HCT116 (cell line): ENCODE data around the gene CALCA. TPM values are rescaled to one million over a fixed set of nuclear protein-coding genes. Genes with fewer than 3 reads are reported as not detected.

Experiments
- ATAC-seq: fragments of 200-7000 bp; cut with Tn5 transposase; 2 replicates; pipeline ENCODE4 v1.9.1; 2020; ENCODE audit warnings: mild to moderate bottlenecking, moderate library complexity
- BruUV-seq: library from RNA; stranded (reverse); fragments of 400-500 nt; replicated peaks from 2 replicates; lab custom pipeline; 2021; lab: Mats Ljungman, UMichigan
- CTCF ChIA-PET: fragments of 300-600 bp; sonication (Branson Sonifier 250); formaldehyde crosslinking; loops from one replicate; lab custom pipeline; 2021; ENCODE audit warnings: antibody characterized with exemption; lab: Charles Lee
- POLR2A ChIA-PET: fragments of 300-600, 350-600 bp; sonication (Branson Sonifier 250); formaldehyde crosslinking; loops from one replicate; lab custom pipeline; 2021; ENCODE audit warnings: antibody characterized with exemption; lab: Charles Lee
- RAD21 ChIA-PET, 2 experiments: fragments of 300-600 bp; sonication (Branson Sonifier 250); formaldehyde crosslinking; loops; one replicate each; lab custom pipeline; 2023; ENCODE audit warnings: low total read pairs in 2 of 2; ENCODE audit not compliant: uncharacterized antibody in 2 of 2, unreplicated experiment in 2 of 2, low non-redundant PET in 1 of 2; lab: Charles Lee
- DNase-seq: peaks from one replicate; pipeline ENCODE4 v3.0.0-alpha.2; 2010; ENCODE audit warnings: low read depth, low spot score
- H2AFZ ChIP-seq: fragments of 200-600 bp; shearing (Covaris generic), sonication (generic); 2 replicates; pipeline ENCODE4 v1.6.1; 2017; ENCODE audit warnings: low read depth, mixed run types, mixed read lengths, antibody characterized with exemption, low read length; ENCODE audit not compliant: poor library complexity, severe bottlenecking
- H3K27ac ChIP-seq: 2 replicates; pipeline ENCODE4 v1.5.1; 2012; ENCODE audit warnings: low read depth, low read length
- H3K27me3 ChIP-seq: fragments of 200-600 bp; sonication (generic); 2 replicates; pipeline ENCODE4 v1.6.1; 2016; ENCODE audit warnings: mixed run types, low read length, mixed read lengths; ENCODE audit not compliant: insufficient read depth
- H3K36me3 ChIP-seq, 2 experiments: fragments of 200-500 bp in 1 of 2; fragments of 200-600 bp in 1 of 2; sonication (Bioruptor generic) in 1 of 2; sonication (generic) in 1 of 2; 2 replicates each; pipeline versions ENCODE4 v1.5.1 to v1.6.1; 2014 to 2016; ENCODE audit warnings: low read length in 2 of 2, inconsistent platforms in 1 of 2, mixed read lengths in 1 of 2, mixed run types in 1 of 2; ENCODE audit not compliant: insufficient read depth in 2 of 2, control insufficient read depth in 1 of 2
- H3K4me1 ChIP-seq, 2 experiments: fragments of 200-600 bp in 1 of 2; sonication (generic) in 1 of 2; 2 replicates each; pipeline versions ENCODE4 v1.5.1 to v1.6.1; 2012 to 2017; ENCODE audit warnings: low read length in 2 of 2, inconsistent platforms in 1 of 2, mild to moderate bottlenecking in 1 of 2, mixed read lengths in 1 of 2, mixed run types in 1 of 2, moderate library complexity in 1 of 2; ENCODE audit not compliant: insufficient read depth in 2 of 2, control insufficient read depth in 1 of 2
- H3K4me2 ChIP-seq: fragments of 200-600 bp; sonication (generic); 2 replicates; pipeline ENCODE4 v1.6.1; 2017; ENCODE audit warnings: mixed run types, low read length, mixed read lengths
- H3K4me3 ChIP-seq, 2 experiments: fragments of 200-600 bp in 1 of 2; sonication (generic) in 1 of 2; replicated peaks in 1 of 2; 2 replicates each; pipeline ENCODE4 v1.5.1; 2011 to 2016; ENCODE audit warnings: low read length in 2 of 2, control low read depth in 1 of 2, low read depth in 1 of 2, mild to moderate bottlenecking in 1 of 2, mixed read lengths in 1 of 2, mixed run types in 1 of 2
- H3K79me2 ChIP-seq: fragments of 200-600 bp; sonication (generic); 2 replicates; pipeline ENCODE4 v1.6.1; 2017; ENCODE audit warnings: mild to moderate bottlenecking, mixed run types, low read length, moderate library complexity, mixed read lengths; ENCODE audit not compliant: insufficient read depth
- H3K9ac ChIP-seq: fragments of 200-600 bp; sonication (generic); 2 replicates; pipeline ENCODE4 v1.6.1; 2016; ENCODE audit warnings: low read length, mixed read lengths
- H3K9me2 ChIP-seq: fragments of 200-600 bp; sonication (generic), shearing (Covaris generic); 2 replicates; pipeline ENCODE4 v1.6.1; 2017; ENCODE audit warnings: mixed run types, mild to moderate bottlenecking, moderate library complexity; ENCODE audit not compliant: insufficient read depth
- H3K9me3 ChIP-seq, 2 experiments: fragments of 200-500 bp in 1 of 2; fragments of 200-600 bp in 1 of 2; sonication (Bioruptor generic) in 1 of 2; sonication (generic) in 1 of 2; 2 replicates each; pipeline ENCODE4 v1.6.1; 2014 to 2017; ENCODE audit warnings: low read length in 2 of 2, mixed read lengths in 2 of 2, inconsistent platforms in 1 of 2, low read depth in 1 of 2, mild to moderate bottlenecking in 1 of 2, mixed run types in 1 of 2, moderate library complexity in 1 of 2; ENCODE audit not compliant: control insufficient read depth in 1 of 2, insufficient read depth in 1 of 2
- H4K20me1 ChIP-seq: fragments of 200-600 bp; sonication (generic), shearing (Covaris generic); 2 replicates; pipeline ENCODE4 v1.6.1; 2017; ENCODE audit warnings: mixed run types, mild to moderate bottlenecking, moderate library complexity; ENCODE audit not compliant: insufficient read depth
- CBX3 ChIP-seq: IDR thresholded peaks from 2 replicates; pipeline ENCODE4 v1.6.1; 2012; ENCODE audit warnings: low read depth
- CTCF ChIP-seq, 3 experiments: fragments of 200-600 bp in 1 of 3; sonication (generic) in 1 of 3; IDR thresholded peaks in 2 of 3; conservative IDR thresholded peaks in 1 of 3; 2 replicates each; pipeline ENCODE4 v1.5.1; 2012 to 2017; ENCODE audit warnings: low read depth in 2 of 3, low read length in 2 of 3, antibody characterized with exemption in 1 of 3, borderline replicate concordance in 1 of 3, control low read depth in 1 of 3, mild to moderate bottlenecking in 1 of 3, mixed read lengths in 1 of 3, mixed run types in 1 of 3, moderate library complexity in 1 of 3; ENCODE audit not compliant: insufficient read depth in 1 of 3
- EGR1 ChIP-seq: IDR thresholded peaks from 2 replicates; pipeline ENCODE4 v1.6.1; 2012; ENCODE audit warnings: low read depth
- RAD21 ChIP-seq: IDR thresholded peaks from 2 replicates; pipeline ENCODE4 v1.6.1; 2012; ENCODE audit warnings: low read depth, mild to moderate bottlenecking
- REST ChIP-seq: IDR thresholded peaks from 2 replicates; pipeline ENCODE4 v1.6.1; 2012; ENCODE audit warnings: low read depth
- SIN3A ChIP-seq: IDR thresholded peaks from 2 replicates; pipeline ENCODE4 v1.6.1; 2012; ENCODE audit warnings: low read depth
- SP1 ChIP-seq: IDR thresholded peaks from 2 replicates; pipeline ENCODE4 v1.6.1; 2012; ENCODE audit warnings: low read depth
- TCF7L2 ChIP-seq: IDR thresholded peaks from 2 replicates; pipeline ENCODE4 v1.7.0; 2011; ENCODE audit warnings: borderline replicate concordance, inconsistent platforms; ENCODE audit not compliant: insufficient read depth, insufficient read length; ENCODE audit errors: extremely low read depth
- YY1 ChIP-seq: IDR thresholded peaks from 2 replicates; pipeline ENCODE4 v1.6.1; 2011; ENCODE audit warnings: low read length, low read depth, moderate library complexity, mild to moderate bottlenecking; ENCODE audit not compliant: insufficient replicate concordance; ENCODE audit errors: extremely low read depth
- ZNF274 ChIP-seq: fragments of 200-500 bp; sonication (Bioruptor generic); IDR thresholded peaks from 2 replicates; pipeline ENCODE4 v1.6.1; 2014; ENCODE audit warnings: mild to moderate bottlenecking, low read depth, low read length, inconsistent platforms
- intact Hi-C: fragments of 100-400 bp; cut with micrococcal nuclease; formaldehyde crosslinking; loops from 2 replicates; pipeline ENCODE4 v1.10.0; 2022
- total RNA-seq: library from RNA; stranded (reverse); gene quantifications from one replicate; pipeline ENCODE4 v1.2.1, GENCODE V29; 2021; ENCODE audit not compliant: unreplicated experiment

The CALCA gene
- total RNA-seq, 1 experiment from 2014 or later: not detected

- intact Hi-C loops: loop anchor here (1.0 kb wide), 2 partner anchors 101 to 234 kb away; no protein-coding TSS in a partner anchor
- Histone ChIP-seq H3K27ac (no peak overlapping the region), H3K79me2 (no peaks in the 10 kb centered on the region), H3K4me1 (peaks cover 0 to 8% of the 10 kb centered on the region in 2 experiments; a peak in 1 of 4 replicates), H3K36me3 (no peaks in the 10 kb centered on the region), H3K9ac (no peak overlapping the region), H3K27me3 (no peaks in the 10 kb centered on the region), H4K20me1 (no peaks in the 10 kb centered on the region), H3K9me3 (no peaks in the 10 kb centered on the region), H3K4me2 (peak overlapping the region; percentile 27), H2AFZ (peak overlapping the region; percentile 81), H3K4me3 (no peak overlapping the region), H3K9me2 (no peaks in the 10 kb centered on the region)
- ChIA-PET RAD21 (interaction anchor here (0.9 to 1.4 kb wide), 3 partner anchors 31 to 100 kb away, joined by 3 to 5 read pairs (median 3); no protein-coding TSS in a partner anchor), POLR2A (no interaction called here), CTCF (interaction anchor here (0.6 to 3.4 kb wide), 18 partner anchors 9 to 235 kb away, joined by 3 to 21 read pairs (median 4); partner anchors contain the start of gene CYP2R1)
- ATAC-seq (peak; percentile 86), DNase-seq (peak; percentile 54)
- TF ChIP-seq ZNF274: no peak
- TF ChIP-seq EGR1: no peak
- peak; percentile 56; the same call in 1 of the 2 replicates for TF ChIP-seq CBX3
- no peak for TF ChIP-seq SIN3A
- TF ChIP-seq TCF7L2: peak; percentile 38
- TF ChIP-seq YY1: no peak
- no peak for TF ChIP-seq REST
- peak; percentile 70 for TF ChIP-seq RAD21
- TF ChIP-seq SP1: no peak
- peak; percentile 78 to 95 (median 90) for TF ChIP-seq CTCF (IDR thresholded peaks at IDR 0.05 in 2 of 3, conservative IDR thresholded peaks at IDR 0.05 in 1 of 3; ENCODE audit: borderline replicate concordance in 1 of 3, insufficient read depth in 1 of 3, low read depth in 2 of 3, low read length in 2 of 3)
- BruUV-seq: no TSS peak
Observed at GRCh38 chr11:14974515-14975251, 2.5 kb upstream of the CALCA start.
